PC-3 (cell line): ENCODE data around the gene ARHGAP9. TPM values are rescaled to one million over a fixed set of nuclear protein-coding genes. Genes with fewer than 3 reads are reported as not detected.
A peak's percentile ranks its signal among the peaks of the same experiment; 100 is the strongest.

ENCODE experiments used
- ATAC-seq: fragments of 200-7000 bp; cut with Tn5 transposase; 2 replicates; pipeline ENCODE4 v1.9.1; 2020; ENCODE audit warnings: mild to moderate bottlenecking, moderate library complexity
- BruUV-seq: library from RNA; stranded (reverse); fragments of 400-500 nt; replicated peaks from 2 replicates; lab custom pipeline; 2021; lab: Mats Ljungman, UMichigan
- CTCF ChIA-PET: fragments of 300-600 bp; sonication (Branson Sonifier 250); formaldehyde crosslinking; loops from one replicate; lab custom pipeline; 2022; ENCODE audit warnings: antibody characterized with exemption; lab: Charles Lee
- POLR2A ChIA-PET: fragments of 300-600 bp; sonication (Branson Sonifier 250); formaldehyde crosslinking; loops from one replicate; lab custom pipeline; 2022; ENCODE audit warnings: antibody characterized with exemption; ENCODE audit not compliant: unreplicated experiment; lab: Charles Lee
- DNase-seq: peaks from one replicate; pipeline ENCODE4 v3.0.0-alpha.2; 2015
- H2AFZ ChIP-seq: fragments of 300-600 bp; sonication (generic); 2 replicates; pipeline ENCODE4 v1.6.0; 2016; ENCODE audit warnings: antibody characterized with exemption, low read length
- H3F3A ChIP-seq: fragments of 300-600 bp; sonication (generic); one replicate; pipeline ENCODE4 v1.6.0; 2017; ENCODE audit warnings: antibody characterized with exemption, low read length, control low read depth, mild to moderate bottlenecking; ENCODE audit not compliant: unreplicated experiment
- H3K27ac ChIP-seq: fragments of 300-600 bp; sonication (generic); 2 replicates; pipeline ENCODE4 v1.5.1; 2016; ENCODE audit warnings: mild to moderate bottlenecking, low read length
- H3K27me3 ChIP-seq: fragments of 300-600 bp; sonication (generic); 2 replicates; pipeline ENCODE4 v1.6.1; 2016; ENCODE audit warnings: low read length, mixed read lengths
- H3K36me3 ChIP-seq: fragments of 300-600 bp; sonication (generic); 2 replicates; pipeline ENCODE4 v1.6.1; 2016; ENCODE audit warnings: low read depth, mixed run types, low read length, mixed read lengths
- H3K4me1 ChIP-seq: fragments of 300-600 bp; sonication (generic); 2 replicates; pipeline ENCODE4 v1.5.1; 2016; ENCODE audit warnings: low read length; ENCODE audit not compliant: insufficient read depth
- H3K4me2 ChIP-seq: fragments of 300-600 bp; sonication (generic); 2 replicates; pipeline ENCODE4 v1.6.0; 2016; ENCODE audit warnings: low read length
- H3K4me3 ChIP-seq: fragments of 300-600 bp; sonication (generic); 2 replicates; pipeline ENCODE4 v1.5.1; 2016; ENCODE audit warnings: mild to moderate bottlenecking, low read length, mixed read lengths
- H3K79me2 ChIP-seq: fragments of 300-600 bp; sonication (generic); 2 replicates; pipeline ENCODE4 v1.6.1; 2017; ENCODE audit warnings: low read length, mixed read lengths
- H3K9ac ChIP-seq: fragments of 300-600 bp; sonication (generic); 2 replicates; pipeline ENCODE4 v1.6.0; 2016; ENCODE audit warnings: mild to moderate bottlenecking, low read length
- H3K9me2 ChIP-seq: fragments of 300-600 bp; sonication (generic); replicated peaks from 2 replicates; pipeline ENCODE4 v1.6.1; 2016; ENCODE audit warnings: mixed run types, low read length, mixed read lengths
- H3K9me3 ChIP-seq: fragments of 300-600 bp; sonication (generic); 2 replicates; pipeline ENCODE4 v1.6.1; 2016; ENCODE audit warnings: low read length, mixed read lengths
- H4K20me1 ChIP-seq: fragments of 300-600 bp; sonication (generic); 2 replicates; pipeline ENCODE4 v1.6.1; 2016; ENCODE audit warnings: low read length, mixed read lengths
- CTCF ChIP-seq: fragments of 300-600 bp; sonication (generic); conservative IDR thresholded peaks from 2 replicates; pipeline ENCODE4 v1.5.1; 2017; ENCODE audit warnings: antibody characterized with exemption, low read depth, mild to moderate bottlenecking, low read length
- EZH2 ChIP-seq: fragments of 300-600 bp; sonication (generic); IDR thresholded peaks from one replicate; pipeline ENCODE4 v1.6.1; 2017; ENCODE audit warnings: antibody characterized with exemption, mild to moderate bottlenecking, low read length; ENCODE audit not compliant: unreplicated experiment
- EZH2phosphoT487 ChIP-seq: fragments of 300-600 bp; sonication (generic); IDR thresholded peaks from 2 replicates; pipeline ENCODE4 v1.6.1; 2018; ENCODE audit warnings: mild to moderate bottlenecking, antibody characterized with exemption, low read length, borderline replicate concordance
- intact Hi-C: fragments of 100-400 bp; cut with micrococcal nuclease; formaldehyde crosslinking; loops from 2 replicates; pipeline ENCODE4 v1.9.0; 2023
- total RNA-seq: library from RNA; depleted of rRNA; stranded (reverse); fragments of >200 nt; gene quantifications from 2 replicates; pipeline ENCODE4 v1.2.3, GENCODE V29; 2014

Gene ARHGAP9
- total RNA-seq, 1 experiment from 2014 or later: not detected

DNA sequence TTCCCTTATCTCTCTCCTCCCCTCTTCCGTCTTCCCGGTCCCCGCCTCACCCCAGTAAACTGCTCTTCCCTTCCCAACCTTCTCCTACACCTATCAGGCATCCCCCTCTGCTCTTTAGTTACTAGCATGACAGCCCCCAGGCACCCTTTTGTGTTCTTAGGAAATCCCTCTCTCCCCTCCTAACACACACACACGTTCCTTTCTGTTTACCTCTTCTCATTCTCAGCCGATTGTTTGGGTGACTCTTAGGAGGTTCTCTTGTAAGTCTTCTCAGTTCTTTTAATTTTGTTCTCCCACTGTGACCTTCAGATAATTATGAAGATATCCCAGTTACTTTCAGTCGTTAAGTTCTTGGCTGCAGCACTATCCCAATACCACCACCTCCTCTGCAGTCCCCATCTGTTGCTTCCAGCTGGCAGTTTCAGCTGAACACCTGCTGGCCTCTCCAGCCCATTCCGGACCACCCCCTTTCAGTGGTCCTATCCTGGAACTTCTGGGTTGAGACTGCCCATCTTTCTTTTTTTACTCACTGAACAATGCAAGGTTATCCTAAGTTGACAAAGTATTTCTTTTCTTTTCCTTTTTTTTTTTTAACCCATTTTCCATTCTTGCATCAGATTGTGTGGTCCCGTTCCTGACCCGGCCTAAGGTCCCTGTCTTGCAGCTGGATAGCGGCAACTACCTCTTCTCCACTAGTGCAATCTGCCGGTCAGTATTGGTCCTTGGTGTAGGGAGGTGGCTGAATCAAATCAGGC, 8.9 kb upstream of the ARHGAP9 start:
- Histone ChIP-seq H3K27ac (0 out of 2 replicates have a peak overlapping the region, but pooled peaks have one; percentile 7), H3F3A (no peaks in the 10 kb centered on the region), H3K9me3 (no peaks in the 10 kb centered on the region), H3K4me1 (peaks cover 10% of the 10 kb centered on the region), H3K79me2 (peaks cover 24% of the 10 kb centered on the region), H3K9me2 (no peaks in the 10 kb centered on the region), H3K27me3 (no peaks in the 10 kb centered on the region), H3K9ac (peak overlapping the region; percentile 89), H3K4me2 (peak overlapping the region; percentile 93), H2AFZ (peak overlapping the region; percentile 70), H4K20me1 (no peaks in the 10 kb centered on the region), H3K4me3 (peak overlapping the region; percentile 91), H3K36me3 (peaks cover 30% of the 10 kb centered on the region)
- ATAC-seq (peak; percentile 23), DNase-seq (no peak)
- BruUV-seq: TSS peak; percentile 51
- POLR2A ChIA-PET: no interaction called here
- intact Hi-C loops: no loop called here
- TF ChIP-seq CTCF (no peak), EZH2 (no peak), EZH2phosphoT487 (no peak)
- CTCF ChIA-PET: no interaction called here

GRCh38 chr12:57487597-57488401, 8.1 kb upstream of the ARHGAP9 start, which contains the start of gene MARS1:
TSS of gene MARS1 (plus strand) at chr12:57488068. CDS start at chr12:57488091, 23 bp downstream.
- POLR2A ChIA-PET: no interaction called here

More at GRCh38 chr12:57487597-57488401, 8.1 kb upstream of the ARHGAP9 start, which contains the start of gene MARS1:
- Histone ChIP-seq H3K79me2 (peaks cover 24% of the 10 kb centered on the region), H3K27ac (0 out of 2 replicates have a peak within 1 kb of the TSS, but pooled peaks have one; percentile 7), H3K27me3 (no peaks in the 10 kb centered on the region), H3K4me2 (peak within 1 kb of the TSS; percentile 93), H4K20me1 (no peaks in the 10 kb centered on the region), H3F3A (no peaks in the 10 kb centered on the region), H3K9me3 (no peaks in the 10 kb centered on the region), H3K4me1 (peaks cover 10% of the 10 kb centered on the region), H3K4me3 (peak within 1 kb of the TSS; percentile 91), H3K9ac (peak within 1 kb of the TSS; percentile 89), H2AFZ (peak within 1 kb of the TSS; percentile 73), H3K9me2 (no peaks in the 10 kb centered on the region), H3K36me3 (peaks cover 27% of the 10 kb centered on the region)
- no TSS peak for BruUV-seq
- DNase-seq: peak; percentile 98
- CTCF ChIA-PET: interaction anchor here (0.6 kb wide), 1 partner anchor 222 kb away, joined by 3 read pairs; no protein-coding TSS in a partner anchor
- TF ChIP-seq EZH2phosphoT487: no peak
- TF ChIP-seq EZH2: no peak
- peak; percentile 49 for TF ChIP-seq CTCF
- peak; percentile 98 for ATAC-seq
- intact Hi-C loops: no loop called here
